ENCODE measurements around the gene XIAP. TPM values are rescaled to one million over a fixed set of nuclear protein-coding genes. Genes with fewer than 3 reads are reported as not detected.

Gene XIAP
- total and polyA plus RNA-seq, 12 donors: 7.3 to 34.6 (median 27.8) TPM

- H3K4me3 ChIP-seq: no peak overlapping the region
- H3K27ac ChIP-seq: no peak overlapping the region
- peaks cover 0 to 41% (median 17%) of the 10 kb centered on the region in 9 donors for H3K4me1 ChIP-seq
- no peak for DNase-seq
- no peaks in the 10 kb centered on the region for H3K27me3 ChIP-seq
- H3K9me3 ChIP-seq: no peaks in the 10 kb centered on the region
- 95 to 100% methylated on average over 1 of the region's 1 CpG for WGBS, 2 donors
- intact Hi-C loops (cut with DNase I): no loop called here
- no peaks in the 10 kb centered on the region for H3K36me3 ChIP-seq
- ATAC-seq: peak in 1 of 8 donors; percentile 48
- no peak for TF ChIP-seq CTCF (IDR thresholded peaks at IDR 0.05)
These were observed 14.1 kb downstream of the XIAP start for GRCh38 chrX:123873956-123874355.

- H3K4me1 ChIP-seq: peaks cover 0 to 39% (median 22%) of the 10 kb centered on the region in 9 donors
- 94 to 98% methylated on average over 2 of the region's 2 CpGs for WGBS, 2 donors
- no peak for ATAC-seq
- DNase-seq: no peak
- no peaks in the 10 kb centered on the region for H3K36me3 ChIP-seq
- no peak overlapping the region for H3K4me3 ChIP-seq
- H3K27me3 ChIP-seq: no peaks in the 10 kb centered on the region
- H3K9me3 ChIP-seq: no peaks in the 10 kb centered on the region
- H3K27ac ChIP-seq: no peak overlapping the region
- intact Hi-C loops (cut with DNase I): no loop called here
- no peak for TF ChIP-seq CTCF (IDR thresholded peaks at IDR 0.05)
These were observed 16.3 kb downstream of the XIAP start for GRCh38 chrX:123876177-123876576.

- Histone ChIP-seq H3K4me3 (no peak overlapping the region), H3K9me3 (no peaks in the 10 kb centered on the region), H3K4me1 (peaks cover 0 to 39% (median 22%) of the 10 kb centered on the region in 9 donors), H3K27ac (no peak overlapping the region), H3K36me3 (no peaks in the 10 kb centered on the region), H3K27me3 (no peaks in the 10 kb centered on the region)
- ATAC-seq: no peak
- TF ChIP-seq CTCF (IDR thresholded peaks at IDR 0.05): no peak
- intact Hi-C loops (cut with DNase I): no loop called here
- 88 to 100% methylated on average over 2 of the region's 2 CpGs for WGBS, 2 donors
- DNase-seq: no peak
These were observed 17.0 kb downstream of the XIAP start for GRCh38 chrX:123876844-123877243.

- no peak for DNase-seq
- TF ChIP-seq CTCF (IDR thresholded peaks at IDR 0.05): no peak
- intact Hi-C loops (cut with DNase I): no loop called here
- Histone ChIP-seq H3K36me3 (no peaks in the 10 kb centered on the region), H3K4me1 (peaks cover 0 to 39% (median 22%) of the 10 kb centered on the region in 9 donors), H3K27ac (peak overlapping the region in 4 of 10 donors; percentile 19 to 52 (median 40)), H3K9me3 (no peaks in the 10 kb centered on the region), H3K4me3 (no peak overlapping the region), H3K27me3 (no peaks in the 10 kb centered on the region)
- 48 to 67% methylated on average over 2 of the region's 2 CpGs for WGBS, 2 donors
- peak in 1 of 8 donors; percentile 59 for ATAC-seq
These were observed 18.4 kb downstream of the XIAP start for GRCh38 chrX:123878252-123878721.
